HepG2 (cell line): ENCODE data around the gene JADE2. TPM values are rescaled to one million over a fixed set of nuclear protein-coding genes. Genes with fewer than 3 reads are reported as not detected.

Source experiments
- E2F5 ChIP-seq: sonication (generic); formaldehyde crosslinking; conservative IDR thresholded peaks from 2 replicates; pipeline ENCODE4 v1.4.0; 2020; ENCODE audit warnings: missing genetic modification reagents
- EP300 ChIP-seq, 3 experiments: sonication (generic) in 1 of 3; formaldehyde crosslinking in 1 of 3; IDR thresholded peaks; 2 replicates each; pipeline versions ENCODE4 v1.5.1 to v1.6.1; 2011 to 2020; ENCODE audit warnings: low read depth in 2 of 3, low read length in 2 of 3, borderline replicate concordance in 1 of 3, improper control_type of control experiment in 1 of 3, mild to moderate bottlenecking in 1 of 3, missing genetic modification reagents in 1 of 3, moderate library complexity in 1 of 3
- HHEX ChIP-seq: IDR thresholded peaks from 2 replicates; pipeline ENCODE4 v1.6.1; 2016; ENCODE audit warnings: control low read depth
- KDM1A ChIP-seq: IDR thresholded peaks from 2 replicates; pipeline ENCODE4 v1.6.1; 2016; ENCODE audit warnings: missing compliant biosample characterization
- MAFK ChIP-seq, 2 experiments: IDR thresholded peaks in 1 of 2; conservative IDR thresholded peaks in 1 of 2; 2 replicates each; pipeline ENCODE4 v1.6.1; 2011; ENCODE audit warnings: improper control_type of control experiment in 2 of 2, low read length in 2 of 2
- MBNL3 ChIP-seq: fragments of 250-450 bp; sonication (Bioruptor Pico); conservative IDR thresholded peaks from 2 replicates; pipeline ENCODE4 v1.8.0; 2022; ENCODE audit warnings: mild to moderate bottlenecking, inconsistent platforms
- NR2F2 ChIP-seq: IDR thresholded peaks from 2 replicates; pipeline ENCODE4 v1.6.1; 2012; ENCODE audit warnings: low read depth, inconsistent platforms, borderline replicate concordance
- PHF21A ChIP-seq: sonication (generic); formaldehyde crosslinking; IDR thresholded peaks from 2 replicates; pipeline ENCODE4 v1.5.0; 2020; ENCODE audit warnings: mild to moderate bottlenecking, missing genetic modification reagents
- PRDM10 ChIP-seq: sonication (generic); formaldehyde crosslinking; IDR thresholded peaks from 2 replicates; pipeline ENCODE4 v1.4.0; 2020; ENCODE audit warnings: low read depth, missing genetic modification reagents
- RFX5 ChIP-seq: IDR thresholded peaks from 2 replicates; pipeline ENCODE4 v1.6.1; 2011; ENCODE audit warnings: low read depth, low read length, improper control_type of control experiment
- RNF2 ChIP-seq: fragments of 450-650 bp; conservative IDR thresholded peaks from 2 replicates; pipeline ENCODE4 v1.6.1; 2016; ENCODE audit warnings: low read depth
- ZFP36L2 ChIP-seq: sonication (generic); formaldehyde crosslinking; IDR thresholded peaks from 2 replicates; pipeline ENCODE4 v1.4.0; 2020; ENCODE audit warnings: missing genetic modification reagents
- ZNF180 ChIP-seq: sonication (generic); formaldehyde crosslinking; IDR thresholded peaks from 2 replicates; pipeline ENCODE4 v1.4.0; 2020; ENCODE audit warnings: low read depth, missing genetic modification reagents, borderline replicate concordance
- ZNF367 ChIP-seq: sonication (generic); formaldehyde crosslinking; IDR thresholded peaks from 2 replicates; pipeline ENCODE4 v1.4.0; 2020; ENCODE audit warnings: missing genetic modification reagents, borderline replicate concordance
- ZNF44 ChIP-seq: sonication (generic); formaldehyde crosslinking; IDR thresholded peaks from 2 replicates; pipeline ENCODE4 v1.5.1; 2020; ENCODE audit warnings: mild to moderate bottlenecking, missing genetic modification reagents
- ZNF782 ChIP-seq: sonication (generic); formaldehyde crosslinking; IDR thresholded peaks from 2 replicates; pipeline ENCODE4 v1.4.0; 2020; ENCODE audit warnings: missing genetic modification reagents, mild to moderate bottlenecking, borderline replicate concordance
- ZNF878 ChIP-seq: sonication (generic); formaldehyde crosslinking; IDR thresholded peaks from 2 replicates; pipeline ENCODE4 v1.8.1; 2023; ENCODE audit warnings: mild to moderate bottlenecking, missing genetic modification reagents, moderate library complexity
- polyA plus RNA-seq, 8 experiments: library from polyadenylated mRNA; depleted of rRNA in 3 of 8; stranded (reverse) in 7 of 8; unstranded in 1 of 8; fragments of >200 nt; fragmentation: Illumina TruSeq in 4 of 8; extraction: Trizol in 4 of 8; gene quantifications; 2 replicates each; pipeline versions ENCODE4 v1.2.1 to v1.2.3, GENCODE V29; 2011 to 2016; ENCODE audit warnings: low read depth in 4 of 8, missing spikeins in 1 of 8, mixed read lengths in 1 of 8; ENCODE audit not compliant: insufficient read depth in 1 of 8
- total RNA-seq, 5 experiments: library from RNA; depleted of rRNA; stranded (reverse); fragments of >200 nt; fragmentation: Illumina TruSeq; extraction: Trizol; gene quantifications; 2 replicates each; pipeline ENCODE4 v1.2.3, GENCODE V29; 2016; ENCODE audit warnings: low read depth in 1 of 5
- TF ChIP-seq, protein P1 (sequence below): sonication (generic); formaldehyde crosslinking; IDR thresholded peaks from 2 replicates; pipeline ENCODE4 v1.5.1; 2020; ENCODE audit warnings: missing genetic modification reagents, mild to moderate bottlenecking, borderline replicate concordance
- TF ChIP-seq, protein P2 (sequence below): sonication (generic); formaldehyde crosslinking; IDR thresholded peaks from 2 replicates; pipeline ENCODE4 v1.5.0; 2020; ENCODE audit warnings: missing genetic modification reagents

JADE2 gene
- total and polyA plus RNA-seq, 2 of the 13 experiments (the other 11 are each of a cell fraction or from before 2014, with no cell fraction given) = 7.5 to 15.1 TPM

GRCh38 chr5:134511796-134512660 is 13.4 kb upstream of the JADE2 start (continued):
- TF ChIP-seq HHEX (CRISPR knock-in tag) (no peak), E2F5 (no peak), PRDM10 (CRISPR knock-in tag) (peak; percentile 19; the same call in 1 of the 2 replicates), RNF2 (no peak), MBNL3 (CRISPR knock-in tag) (no peak), ZNF180 (CRISPR knock-in tag) (no peak), ZNF782 (CRISPR knock-in tag) (no peak), ZNF367 (CRISPR knock-in tag) (no peak), EP300 (IDR thresholded peaks at IDR 0.05; ENCODE audit: low read depth in 2 of 2, low read length in 2 of 2) (peak in 1 of 2 experiments; percentile 40; a peak in 1 of 4 replicates), EP300 (CRISPR knock-in tag; IDR thresholded peaks at IDR 0.05; ENCODE audit: borderline replicate concordance) (peak; percentile 59), ZNF44 (CRISPR knock-in tag) (no peak; the same call in 1 of the 2 replicates), NR2F2 (no peak), ZFP36L2 (CRISPR knock-in tag) (no peak), RFX5 (no peak), MAFK (conservative IDR thresholded peaks at IDR 0.05 in 1 of 2, IDR thresholded peaks at IDR 0.05 in 1 of 2; ENCODE audit: low read length in 2 of 2) (no peak), PHF21A (peak; percentile 21; the same call in 1 of the 2 replicates), KDM1A (CRISPR knock-in tag) (no peak), ZNF878 (CRISPR knock-in tag) (no peak)
- TF ChIP-seq, protein P1, sequence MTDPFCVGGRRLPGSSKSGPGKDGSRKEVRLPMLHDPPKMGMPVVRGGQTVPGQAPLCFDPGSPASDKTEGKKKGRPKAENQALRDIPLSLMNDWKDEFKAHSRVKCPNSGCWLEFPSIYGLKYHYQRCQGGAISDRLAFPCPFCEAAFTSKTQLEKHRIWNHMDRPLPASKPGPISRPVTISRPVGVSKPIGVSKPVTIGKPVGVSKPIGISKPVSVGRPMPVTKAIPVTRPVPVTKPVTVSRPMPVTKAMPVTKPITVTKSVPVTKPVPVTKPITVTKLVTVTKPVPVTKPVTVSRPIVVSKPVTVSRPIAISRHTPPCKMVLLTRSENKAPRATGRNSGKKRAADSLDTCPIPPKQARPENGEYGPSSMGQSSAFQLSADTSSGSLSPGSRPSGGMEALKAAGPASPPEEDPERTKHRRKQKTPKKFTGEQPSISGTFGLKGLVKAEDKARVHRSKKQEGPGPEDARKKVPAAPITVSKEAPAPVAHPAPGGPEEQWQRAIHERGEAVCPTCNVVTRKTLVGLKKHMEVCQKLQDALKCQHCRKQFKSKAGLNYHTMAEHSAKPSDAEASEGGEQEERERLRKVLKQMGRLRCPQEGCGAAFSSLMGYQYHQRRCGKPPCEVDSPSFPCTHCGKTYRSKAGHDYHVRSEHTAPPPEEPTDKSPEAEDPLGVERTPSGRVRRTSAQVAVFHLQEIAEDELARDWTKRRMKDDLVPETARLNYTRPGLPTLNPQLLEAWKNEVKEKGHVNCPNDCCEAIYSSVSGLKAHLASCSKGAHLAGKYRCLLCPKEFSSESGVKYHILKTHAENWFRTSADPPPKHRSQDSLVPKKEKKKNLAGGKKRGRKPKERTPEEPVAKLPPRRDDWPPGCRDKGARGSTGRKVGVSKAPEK = no peak
- TF ChIP-seq, protein P2, sequence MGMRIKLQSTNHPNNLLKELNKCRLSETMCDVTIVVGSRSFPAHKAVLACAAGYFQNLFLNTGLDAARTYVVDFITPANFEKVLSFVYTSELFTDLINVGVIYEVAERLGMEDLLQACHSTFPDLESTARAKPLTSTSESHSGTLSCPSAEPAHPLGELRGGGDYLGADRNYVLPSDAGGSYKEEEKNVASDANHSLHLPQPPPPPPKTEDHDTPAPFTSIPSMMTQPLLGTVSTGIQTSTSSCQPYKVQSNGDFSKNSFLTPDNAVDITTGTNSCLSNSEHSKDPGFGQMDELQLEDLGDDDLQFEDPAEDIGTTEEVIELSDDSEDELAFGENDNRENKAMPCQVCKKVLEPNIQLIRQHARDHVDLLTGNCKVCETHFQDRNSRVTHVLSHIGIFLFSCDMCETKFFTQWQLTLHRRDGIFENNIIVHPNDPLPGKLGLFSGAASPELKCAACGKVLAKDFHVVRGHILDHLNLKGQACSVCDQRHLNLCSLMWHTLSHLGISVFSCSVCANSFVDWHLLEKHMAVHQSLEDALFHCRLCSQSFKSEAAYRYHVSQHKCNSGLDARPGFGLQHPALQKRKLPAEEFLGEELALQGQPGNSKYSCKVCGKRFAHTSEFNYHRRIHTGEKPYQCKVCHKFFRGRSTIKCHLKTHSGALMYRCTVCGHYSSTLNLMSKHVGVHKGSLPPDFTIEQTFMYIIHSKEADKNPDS (CRISPR knock-in tag) = no peak
